Endodermal cell (in vitro differentiated cells): ENCODE measurements around the gene HPSE2. TPM values are rescaled to one million over a fixed set of nuclear protein-coding genes. Genes with fewer than 3 reads are reported as not detected.

Source experiments
- DNase-seq: peaks from one replicate; pipeline ENCODE4 v3.0.0-alpha.2; 2017
- H3K27ac ChIP-seq: 2 replicates; pipeline ENCODE4 v1.5.1; 2013; ENCODE audit warnings: mild to moderate bottlenecking, low read depth, low read length, moderate library complexity
- H3K27me3 ChIP-seq: 2 replicates; pipeline ENCODE4 v1.6.1; 2013; ENCODE audit warnings: mild to moderate bottlenecking, low read length, moderate library complexity; ENCODE audit not compliant: insufficient read depth, control insufficient read depth, poor library complexity, severe bottlenecking
- H3K36me3 ChIP-seq: 2 replicates; pipeline ENCODE4 v1.7.0; 2013; ENCODE audit warnings: mild to moderate bottlenecking, low read length, moderate library complexity; ENCODE audit not compliant: control insufficient read depth, insufficient read depth
- H3K4me1 ChIP-seq: one replicate; pipeline ENCODE4 v1.7.0; 2013; ENCODE audit warnings: low read length; ENCODE audit not compliant: control insufficient read depth, insufficient read depth
- H3K4me3 ChIP-seq: 2 replicates; pipeline ENCODE4 v1.5.1; 2013; ENCODE audit warnings: mild to moderate bottlenecking, low read length, moderate library complexity
- H3K9ac ChIP-seq: 2 replicates; pipeline ENCODE4 v1.6.1; 2013; ENCODE audit warnings: mild to moderate bottlenecking, low read length, moderate library complexity; ENCODE audit not compliant: poor library complexity, severe bottlenecking; ENCODE audit errors: extremely low read depth
- H3K9me3 ChIP-seq: 2 replicates; pipeline ENCODE4 v1.6.1; 2013; ENCODE audit warnings: mild to moderate bottlenecking, low read length, moderate library complexity; ENCODE audit not compliant: control insufficient read depth
- H3K27ac Mint-ChIP-seq: 2 replicates; pipeline ENCODE4 v1.8.0; 2020; ENCODE audit warnings: mixed read lengths
- H3K27me3 Mint-ChIP-seq: 2 replicates; pipeline ENCODE4 v1.8.0; 2021; ENCODE audit warnings: mild to moderate bottlenecking, mixed read lengths; ENCODE audit not compliant: insufficient read depth
- H3K36me3 Mint-ChIP-seq: 2 replicates; pipeline ENCODE4 v1.8.0; 2020; ENCODE audit warnings: low read depth, mixed read lengths
- H3K4me1 Mint-ChIP-seq: 2 replicates; pipeline ENCODE4 v1.8.0; 2020; ENCODE audit warnings: mixed read lengths
- H3K4me3 Mint-ChIP-seq: 2 replicates; pipeline ENCODE4 v1.8.0; 2020; ENCODE audit warnings: mild to moderate bottlenecking, moderate library complexity, mixed read lengths
- H3K9me3 Mint-ChIP-seq: 2 replicates; pipeline ENCODE4 v1.8.0; 2020; ENCODE audit warnings: mild to moderate bottlenecking, mixed read lengths
- CTCF ChIP-seq: fragments of 200-600 bp; sonication (generic); conservative IDR thresholded peaks from 2 replicates; pipeline ENCODE4 v1.5.0; 2021; ENCODE audit warnings: antibody characterized with exemption, mild to moderate bottlenecking
- whole genome bisulfite sequencing, 2 experiments: methylation state at CpG; one replicate each; pipeline versions ENCODE4 v1.1.5 to v1.1.7; 2013; ENCODE audit warnings: missing lambda C conversion rate in 2 of 2, mixed read lengths in 1 of 2; ENCODE audit not compliant: insufficient coverage in 1 of 2, insufficient read length in 1 of 2; 5-methylcytosine and 5-hydroxymethylcytosine counted together
- total RNA-seq, 2 donors: library from RNA; stranded (reverse); fragmentation: NEBNext Ultra II Directional in 1 of 2; extraction: Animal tissue kit (Norgen Biotek cat#: 25700) in 1 of 2; gene quantifications; 2 replicates in 1 of 2; 3 replicates in 1 of 2; pipeline ENCODE4 v1.2.1, GENCODE V29; 2021

The HPSE2 gene
- total RNA-seq, 2 donors from 2014 or later: 0.07 to 0.11 TPM

GRCh38 chr10:98915911-98916310, 319.7 kb downstream of the HPSE2 start:
- Mint-ChIP-seq H3K27me3 (no peaks in the 10 kb centered on the region), H3K9me3 (no peaks in the 10 kb centered on the region)
- TF ChIP-seq CTCF: no peak

GRCh38 chr10:98910546-98910945, 325.1 kb downstream of the HPSE2 start:
- Mint-ChIP-seq H3K27ac (no peak overlapping the region), H3K9me3 (no peaks in the 10 kb centered on the region), H3K27me3 (peaks cover 4% of the 10 kb centered on the region), H3K36me3 (no peaks in the 10 kb centered on the region), H3K4me3 (no peak overlapping the region), H3K4me1 (no peaks in the 10 kb centered on the region)
- Histone ChIP-seq H3K4me3 (no peak overlapping the region), H3K4me1 (no peaks in the 10 kb centered on the region), H3K27me3 (no peaks in the 10 kb centered on the region), H3K9ac (no peak overlapping the region), H3K9me3 (no peaks in the 10 kb centered on the region), H3K36me3 (no peaks in the 10 kb centered on the region), H3K27ac (no peak overlapping the region)
- WGBS, 2 experiments: 90 to 92% methylated on average over 2 to 3 of the region's 3 CpGs
- TF ChIP-seq CTCF: no peak
- no peak for DNase-seq

More at GRCh38 chr10:98915911-98916310, 319.7 kb downstream of the HPSE2 start:
- Histone ChIP-seq H3K36me3 (no peaks in the 10 kb centered on the region), H3K9me3 (no peaks in the 10 kb centered on the region), H3K27me3 (no peaks in the 10 kb centered on the region), H3K27ac (no peak overlapping the region), H3K4me3 (no peak overlapping the region), H3K4me1 (no peaks in the 10 kb centered on the region), H3K9ac (no peak overlapping the region)
- no peaks in the 10 kb centered on the region for H3K36me3 Mint-ChIP-seq
- DNase-seq: no peak
- no peak overlapping the region for H3K4me3 Mint-ChIP-seq
- WGBS, 2 experiments: 50 to 67% methylated on average over 1 of the region's 1 CpG
- peaks cover 2% of the 10 kb centered on the region for H3K4me1 Mint-ChIP-seq
- H3K27ac Mint-ChIP-seq: no peak overlapping the region

- H3K9ac ChIP-seq: no peak overlapping the region
- no peak for DNase-seq
- no peak for TF ChIP-seq CTCF
- no peaks in the 10 kb centered on the region for H3K36me3 ChIP-seq
- no peaks in the 10 kb centered on the region for H3K4me1 Mint-ChIP-seq
- H3K27ac ChIP-seq: no peak overlapping the region
- H3K4me1 ChIP-seq: no peaks in the 10 kb centered on the region
- no peaks in the 10 kb centered on the region for H3K36me3 Mint-ChIP-seq
- no peak overlapping the region for H3K4me3 ChIP-seq
- no peaks in the 10 kb centered on the region for H3K9me3 ChIP-seq
- H3K27ac Mint-ChIP-seq: no peak overlapping the region
- no peaks in the 10 kb centered on the region for H3K27me3 ChIP-seq
- H3K4me3 Mint-ChIP-seq: no peak overlapping the region
- H3K27me3 Mint-ChIP-seq: peaks cover 4% of the 10 kb centered on the region
- no peaks in the 10 kb centered on the region for H3K9me3 Mint-ChIP-seq
These were observed 325.6 kb downstream of the HPSE2 start for GRCh38 chr10:98910048-98910447.
